Right kidney (tissue), 1 donor: ENCODE measurements around the gene ZP2.
"Not testable (repeated sequence)": the region's sequence is repeated elsewhere in the genome, so short reads cannot be mapped to it uniquely, and the experiment has no call there.

Experiments
- DNase-seq: peaks from one replicate; pipeline ENCODE4 v3.0.0-alpha.2; 2016

ZP2 gene

GRCh38 chr16:21172650-21173049, 38.7 kb downstream of the ZP2 start:
- no peak for DNase-seq

DNA sequence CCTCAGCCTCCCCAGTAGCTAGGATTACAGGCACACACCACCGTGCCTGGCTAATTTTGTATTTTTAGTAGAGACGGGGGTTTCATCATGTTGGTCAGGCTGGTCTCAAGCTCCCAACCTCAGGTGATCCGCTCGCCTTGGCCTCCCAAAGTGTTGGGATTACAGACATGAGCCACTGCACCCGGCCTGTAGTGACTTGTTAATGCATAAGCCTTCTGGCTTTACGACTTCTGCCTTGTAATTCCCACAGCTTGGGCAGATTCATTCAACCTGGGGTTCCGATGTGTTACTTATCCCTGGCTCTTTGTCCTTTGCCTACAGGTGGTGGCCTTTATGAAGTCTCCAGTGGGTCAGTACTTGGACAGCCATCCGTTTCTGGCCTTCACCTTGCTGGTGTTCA, 41.3 kb downstream of the ZP2 start:
- not testable (repeated sequence) for DNase-seq

GRCh38 chr16:21169249-21169981, 42.0 kb downstream of the ZP2 start:
- no peak for DNase-seq

GRCh38 chr16:21167929-21168602, 43.3 kb downstream of the ZP2 start:
- no peak for DNase-seq

DNA sequence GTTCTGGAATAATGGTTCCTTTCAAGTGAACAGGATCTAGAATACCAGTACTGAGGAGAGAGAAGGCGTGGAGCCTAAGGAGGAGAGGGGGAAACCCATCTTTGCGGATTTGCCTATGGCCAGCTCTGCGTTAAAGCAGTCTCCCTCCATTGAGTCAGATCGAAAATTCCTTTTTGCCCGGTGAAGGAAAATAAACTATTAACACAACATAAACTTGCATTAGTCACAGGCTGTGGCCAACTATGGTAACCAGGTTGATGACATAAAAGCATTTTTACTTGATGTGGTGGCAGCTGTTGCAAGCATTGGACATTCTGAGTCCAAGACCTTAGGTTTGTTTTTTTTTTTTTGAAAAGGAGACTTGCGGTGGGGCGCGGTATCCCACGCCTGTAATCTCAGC, 44.0 kb downstream of the ZP2 start:
- DNase-seq: no peak

DNA sequence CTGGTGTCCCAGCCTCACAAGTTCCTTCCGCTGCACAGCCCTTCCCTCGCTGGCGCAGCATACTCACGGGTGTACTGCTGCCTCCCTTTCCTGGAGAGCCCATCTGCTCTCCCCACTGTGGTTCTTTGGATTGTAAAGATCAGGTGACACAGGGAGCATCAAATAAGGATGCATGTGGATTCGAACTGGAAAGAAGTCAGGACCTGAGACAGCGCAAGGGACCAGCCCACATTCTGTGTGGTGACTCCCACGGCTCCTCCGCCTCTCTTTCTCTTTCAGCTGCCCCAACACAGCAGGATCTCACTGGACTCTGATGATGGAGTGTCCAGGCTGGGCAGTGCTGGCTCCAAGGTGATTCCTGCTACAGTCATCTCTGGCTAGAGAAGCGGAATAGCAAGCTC, 44.8 kb downstream of the ZP2 start:
- no peak for DNase-seq

DNA sequence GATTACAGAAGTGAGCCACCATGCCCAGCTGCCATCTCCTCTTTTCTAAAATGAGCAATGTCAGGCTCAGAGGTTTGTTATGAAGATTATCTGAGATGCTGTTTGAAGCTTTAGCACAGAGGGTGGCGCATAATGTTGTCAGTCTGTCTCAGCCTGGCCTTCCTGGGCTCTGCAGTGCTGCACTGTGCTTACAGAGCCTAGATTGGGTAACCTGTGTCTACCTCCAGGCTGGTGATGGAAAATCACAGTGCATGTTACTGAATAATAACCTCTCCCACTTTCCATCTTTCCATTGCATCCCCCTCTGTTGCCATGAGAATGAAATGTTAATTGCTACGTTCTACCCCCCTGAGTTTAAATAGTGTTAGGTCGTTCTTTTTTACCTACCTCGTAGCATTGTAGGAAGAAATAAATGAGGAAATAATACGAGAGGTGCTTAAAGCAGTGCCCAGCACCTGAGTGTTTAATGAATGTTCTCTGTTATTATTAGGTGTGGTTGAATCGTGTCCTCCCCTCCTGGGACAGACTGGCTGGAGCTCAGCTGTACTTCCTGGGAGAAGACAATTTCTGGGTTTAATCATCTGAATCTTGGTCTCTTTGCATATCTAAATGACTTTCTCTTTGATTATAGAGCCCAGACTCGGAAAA, 46.7 kb downstream of the ZP2 start:
- DNase-seq: no peak

- no peak for DNase-seq
Observed at GRCh38 chr16:21163576-21163975, 47.8 kb downstream of the ZP2 start.

GRCh38 chr16:21162661-21163151, 48.7 kb downstream of the ZP2 start:
- no peak for DNase-seq

DNA sequence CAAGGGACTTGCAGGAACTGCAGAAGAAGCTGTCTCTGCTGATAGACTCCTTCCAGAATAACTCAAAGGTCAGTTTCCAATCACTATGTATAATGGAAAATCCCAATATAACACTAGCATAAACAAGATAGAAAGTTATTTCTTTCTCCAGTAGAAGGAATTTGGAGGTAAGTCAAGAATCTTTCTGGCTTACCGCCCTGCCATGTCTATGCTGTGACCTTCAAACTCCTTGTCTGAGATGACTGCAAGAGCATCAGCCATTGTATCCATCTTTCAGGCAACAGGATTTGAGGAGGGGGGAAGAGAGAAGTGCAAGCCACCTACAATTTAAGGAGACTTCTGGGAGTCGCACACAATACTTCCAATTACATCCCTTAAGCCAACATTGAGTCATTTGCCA, 50.2 kb downstream of the ZP2 start:
- no peak for DNase-seq

GRCh38 chr16:21160276-21160675, 51.1 kb downstream of the ZP2 start:
- no peak for DNase-seq

DNA sequence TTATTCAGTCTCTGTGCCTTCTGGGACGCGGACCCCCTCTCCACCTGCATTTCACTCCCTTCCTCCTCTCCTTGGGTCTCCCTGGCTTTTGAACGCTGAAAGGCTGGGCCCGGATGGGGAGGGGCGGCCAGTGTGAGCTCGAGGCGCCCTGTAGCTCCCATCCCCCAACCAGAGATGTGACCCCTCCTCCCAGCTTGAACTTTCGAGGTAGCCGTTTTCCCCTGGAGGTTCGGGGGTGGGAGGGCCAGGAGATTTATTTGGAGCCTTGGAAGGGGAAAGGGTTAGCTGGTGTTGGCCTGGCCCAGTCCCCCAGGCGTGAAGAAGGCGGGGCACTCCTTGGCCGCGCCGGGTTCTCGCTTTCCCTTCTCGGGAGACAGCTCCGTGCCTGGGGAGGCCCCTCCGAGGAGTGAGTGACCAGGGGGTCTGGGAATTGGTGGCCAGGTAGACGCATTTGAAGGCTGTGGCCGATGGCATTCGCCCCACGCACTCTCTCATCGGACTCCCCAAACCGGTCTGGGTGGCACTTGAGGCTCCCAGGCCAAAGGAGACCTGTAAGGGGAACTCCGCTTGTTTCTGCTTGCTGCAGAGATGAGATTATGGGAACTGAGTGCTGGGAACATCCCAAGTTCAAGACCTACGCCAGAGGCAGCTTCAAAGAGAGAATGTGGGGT, 52.0 kb downstream of the ZP2 start:
- peak; percentile 66 for DNase-seq

- DNase-seq: peak; percentile 72
Observed at GRCh38 chr16:21158208-21159110, 52.9 kb downstream of the ZP2 start, which contains the start of gene LDAF1. Gene LDAF1 (plus strand): TSS chr16:21158674. CDS start chr16:21161183, 2,509 bp downstream.

- no peak for DNase-seq
Observed at GRCh38 chr16:21157632-21158031, 53.7 kb downstream of the ZP2 start.

- DNase-seq: peak; percentile 51
Observed at GRCh38 chr16:21156767-21157467, 54.5 kb downstream of the ZP2 start.

GRCh38 chr16:21156011-21156410, 55.4 kb downstream of the ZP2 start:
- DNase-seq: not testable (repeated sequence)

- DNase-seq: not testable (repeated sequence)
Observed at GRCh38 chr16:21153124-21153729, 58.1 kb downstream of the ZP2 start.

DNA sequence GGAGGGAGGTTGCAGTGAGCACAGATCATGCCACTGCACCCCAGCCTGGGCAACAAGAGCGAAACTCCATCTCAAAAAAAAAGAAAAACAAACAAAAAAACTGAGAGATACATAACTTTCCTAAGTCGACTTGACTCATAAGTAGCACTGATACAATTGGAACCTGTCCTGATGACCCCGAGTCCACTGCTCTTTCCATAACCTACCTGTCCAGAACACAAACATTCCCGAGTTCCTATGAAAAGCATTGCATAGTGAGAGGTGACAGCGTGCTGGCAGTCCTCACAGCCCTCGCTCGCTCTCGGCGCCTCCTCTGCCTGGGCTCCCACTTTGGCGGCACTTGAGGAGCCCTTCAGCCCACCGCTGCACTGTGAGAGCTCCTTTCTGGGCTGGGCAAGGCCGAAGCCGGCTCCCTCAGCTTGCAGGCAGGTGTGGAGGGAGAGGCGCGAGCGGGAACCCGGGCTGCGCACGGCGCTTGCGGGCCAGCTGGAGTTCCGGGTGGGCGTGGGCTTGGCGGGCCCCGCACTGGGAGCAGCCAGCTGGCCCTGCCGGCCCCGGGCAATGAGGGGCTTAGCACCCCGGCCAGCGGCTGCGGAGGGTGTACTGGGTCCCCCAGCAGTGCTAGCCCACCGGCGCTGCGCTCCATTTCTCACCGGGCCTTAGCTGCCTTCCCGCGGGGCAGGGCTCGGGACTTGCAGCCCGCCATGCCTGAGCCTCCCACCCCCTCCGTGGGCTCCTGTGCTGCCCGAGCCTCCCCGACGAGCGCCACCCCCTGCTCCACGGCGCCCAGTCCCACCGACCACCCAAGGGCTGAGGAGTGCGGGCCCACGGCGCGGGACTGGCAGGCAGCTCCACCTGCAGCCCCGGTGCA, 59.0 kb downstream of the ZP2 start:
- not testable (repeated sequence) for DNase-seq

DNA sequence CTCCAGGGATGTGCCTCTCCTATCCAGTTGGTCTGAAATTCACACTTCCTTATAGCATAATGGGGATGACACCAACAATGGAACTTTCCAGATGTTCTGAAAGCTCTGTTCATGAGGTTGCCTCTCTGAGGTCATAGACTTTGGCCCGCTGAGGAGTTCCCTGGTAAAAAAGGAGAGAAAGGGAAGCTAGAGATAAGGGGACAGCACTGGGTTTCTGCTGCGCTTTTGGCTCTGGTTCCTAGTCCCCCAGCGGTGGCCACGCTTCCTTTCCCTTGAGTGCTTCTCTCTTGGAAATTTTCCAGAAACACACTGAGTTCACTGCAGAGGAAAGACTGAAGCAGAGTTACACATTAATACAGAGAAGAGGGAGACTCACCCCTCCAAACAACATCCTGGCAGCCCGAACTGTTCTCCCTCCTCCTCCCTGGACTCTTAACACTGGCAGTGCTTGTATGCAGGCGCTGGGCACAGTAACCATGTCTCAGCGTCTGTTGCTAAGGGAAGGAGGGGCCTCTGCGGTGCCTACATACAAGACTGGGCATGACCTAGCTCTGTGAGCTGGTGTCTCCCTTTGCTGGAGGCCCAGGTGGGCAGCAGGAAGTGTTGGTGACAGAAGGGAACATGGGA, 60.9 kb downstream of the ZP2 start, which contains the start of gene DNAH3:
TSS of gene DNAH3 (minus strand) at position 472 of the 627 bp plus-strand sequence. CDS start 527 bp downstream, outside the sequence.
- DNase-seq: peak; percentile 25
